DOHH2 (cell line): Measurements from ENCODE around the gene EIF3J.

Experiments used
- H3F3A ChIP-seq: fragments of 200-600 bp; sonication (generic), shearing (Covaris generic); 2 replicates; pipeline ENCODE4 v1.6.0; 2016; ENCODE audit warnings: antibody characterized with exemption, mild to moderate bottlenecking; ENCODE audit not compliant: control insufficient read depth, insufficient read depth
- H3K27ac ChIP-seq: fragments of 200-600 bp; sonication (generic); 2 replicates; pipeline ENCODE4 v1.5.1; 2014; ENCODE audit warnings: low read depth, mild to moderate bottlenecking, low read length, moderate library complexity
- H3K27me3 ChIP-seq: fragments of 200-600 bp; sonication (generic); 2 replicates; pipeline ENCODE4 v1.6.1; 2014; ENCODE audit warnings: mild to moderate bottlenecking, low read length, mixed read lengths; ENCODE audit not compliant: control insufficient read depth
- H3K36me3 ChIP-seq: fragments of 200-600 bp; sonication (generic); 2 replicates; pipeline ENCODE4 v1.6.1; 2014; ENCODE audit warnings: mild to moderate bottlenecking, low read length, moderate library complexity, mixed read lengths; ENCODE audit not compliant: control insufficient read depth
- H3K4me1 ChIP-seq: fragments of 200-600 bp; sonication (generic); 2 replicates; pipeline ENCODE4 v1.6.1; 2014; ENCODE audit warnings: mild to moderate bottlenecking, low read length, mixed read lengths; ENCODE audit not compliant: control insufficient read depth
- H3K4me2 ChIP-seq: fragments of 200-600 bp; sonication (generic); 2 replicates; pipeline ENCODE4 v1.6.0; 2014; ENCODE audit warnings: mild to moderate bottlenecking, low read length, moderate library complexity
- H3K4me3 ChIP-seq: fragments of 200-600 bp; sonication (generic); 2 replicates; pipeline ENCODE4 v1.5.1; 2014; ENCODE audit warnings: mild to moderate bottlenecking, low read length, mixed read lengths
- H3K79me2 ChIP-seq: fragments of 200-600 bp; sonication (generic); 2 replicates; pipeline ENCODE4 v1.6.1; 2014; ENCODE audit warnings: mild to moderate bottlenecking, low read length, mixed read lengths; ENCODE audit not compliant: control insufficient read depth
- H3K9me2 ChIP-seq: fragments of 200-600 bp; sonication (generic); replicated peaks from 2 replicates; pipeline ENCODE4 v1.6.1; 2014; ENCODE audit warnings: mild to moderate bottlenecking, low read length, mixed read lengths; ENCODE audit not compliant: control insufficient read depth
- H3K9me3 ChIP-seq: fragments of 200-600 bp; sonication (generic); 2 replicates; pipeline ENCODE4 v1.6.1; 2014; ENCODE audit warnings: antibody characterized with exemption, low read length, mixed read lengths; ENCODE audit not compliant: control insufficient read depth, insufficient read depth
- H4K20me1 ChIP-seq: fragments of 200-600 bp; sonication (generic); 2 replicates; pipeline ENCODE4 v1.6.0; 2014; ENCODE audit warnings: low read depth, mild to moderate bottlenecking, antibody characterized with exemption, low read length, moderate library complexity; ENCODE audit not compliant: control insufficient read depth, insufficient read depth
- EZH2phosphoT487 ChIP-seq: fragments of 200-600 bp; sonication (generic); IDR thresholded peaks from 2 replicates; pipeline ENCODE4 v1.6.1; 2017; ENCODE audit warnings: borderline replicate concordance, mild to moderate bottlenecking, antibody characterized with exemption, low read length, moderate library complexity, mixed read lengths
- TF ChIP-seq, protein P1 (sequence below): fragments of 200-600 bp; sonication (generic); IDR thresholded peaks from one replicate; pipeline ENCODE4 v1.5.1; 2014; ENCODE audit warnings: antibody characterized with exemption, mild to moderate bottlenecking, low read depth, low read length; ENCODE audit not compliant: poor library complexity, severe bottlenecking

Gene EIF3J

DNA sequence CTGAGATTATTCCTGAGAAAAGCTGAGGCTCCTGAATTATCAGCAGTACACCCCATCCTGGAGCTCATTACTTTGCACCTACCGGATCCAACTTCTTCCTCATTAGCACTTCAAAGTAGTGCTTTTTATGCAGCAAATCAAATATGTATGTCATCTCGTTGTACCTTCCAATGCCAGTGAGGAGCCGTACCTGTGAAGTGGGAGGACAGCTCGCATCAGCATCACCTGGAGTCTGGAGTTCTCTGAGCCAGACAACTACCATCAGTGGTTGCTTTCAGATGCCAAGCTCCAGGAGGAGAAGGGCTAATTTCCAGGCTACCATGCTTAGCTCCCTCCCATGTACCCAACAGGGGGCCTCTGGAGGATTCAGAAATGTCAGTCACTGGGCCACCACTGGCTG, 32.4 kb downstream of the EIF3J start:
- Histone ChIP-seq H3K4me3 (no peak overlapping the region), H3K9me3 (peaks cover 3% of the 10 kb centered on the region; the same call in 1 of the 2 replicates), H3K9me2 (no peaks in the 10 kb centered on the region), H3K27ac (no peak overlapping the region), H3K36me3 (peaks cover 41% of the 10 kb centered on the region), H3K27me3 (no peaks in the 10 kb centered on the region), H3K79me2 (no peaks in the 10 kb centered on the region), H3K4me2 (no peak overlapping the region), H4K20me1 (no peaks in the 10 kb centered on the region), H3F3A (peaks cover 13% of the 10 kb centered on the region), H3K4me1 (no peaks in the 10 kb centered on the region)
- no peak for TF ChIP-seq EZH2phosphoT487
- TF ChIP-seq, protein P1, sequence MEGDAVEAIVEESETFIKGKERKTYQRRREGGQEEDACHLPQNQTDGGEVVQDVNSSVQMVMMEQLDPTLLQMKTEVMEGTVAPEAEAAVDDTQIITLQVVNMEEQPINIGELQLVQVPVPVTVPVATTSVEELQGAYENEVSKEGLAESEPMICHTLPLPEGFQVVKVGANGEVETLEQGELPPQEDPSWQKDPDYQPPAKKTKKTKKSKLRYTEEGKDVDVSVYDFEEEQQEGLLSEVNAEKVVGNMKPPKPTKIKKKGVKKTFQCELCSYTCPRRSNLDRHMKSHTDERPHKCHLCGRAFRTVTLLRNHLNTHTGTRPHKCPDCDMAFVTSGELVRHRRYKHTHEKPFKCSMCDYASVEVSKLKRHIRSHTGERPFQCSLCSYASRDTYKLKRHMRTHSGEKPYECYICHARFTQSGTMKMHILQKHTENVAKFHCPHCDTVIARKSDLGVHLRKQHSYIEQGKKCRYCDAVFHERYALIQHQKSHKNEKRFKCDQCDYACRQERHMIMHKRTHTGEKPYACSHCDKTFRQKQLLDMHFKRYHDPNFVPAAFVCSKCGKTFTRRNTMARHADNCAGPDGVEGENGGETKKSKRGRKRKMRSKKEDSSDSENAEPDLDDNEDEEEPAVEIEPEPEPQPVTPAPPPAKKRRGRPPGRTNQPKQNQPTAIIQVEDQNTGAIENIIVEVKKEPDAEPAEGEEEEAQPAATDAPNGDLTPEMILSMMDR = no peak

DNA sequence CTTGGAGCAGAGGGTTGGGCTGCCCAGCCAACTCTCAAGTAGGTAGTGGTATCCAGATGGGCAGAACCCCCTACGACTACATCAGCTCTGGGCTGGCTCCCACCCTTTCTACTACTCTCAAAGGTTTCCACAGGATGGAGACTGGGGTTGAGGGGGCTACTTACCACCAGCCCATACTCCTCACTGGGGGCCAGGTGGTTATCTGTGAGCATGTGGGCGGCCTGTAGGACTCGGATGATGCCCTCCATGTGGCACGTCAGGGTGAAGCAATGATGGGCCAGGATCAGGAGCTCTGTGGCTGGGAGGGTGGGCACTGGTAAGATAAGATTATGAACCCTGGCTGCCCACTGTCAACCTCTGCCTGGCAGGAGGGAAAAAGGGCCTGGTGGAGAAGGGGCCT, 33.4 kb downstream of the EIF3J start:
- H3K27ac ChIP-seq = no peak overlapping the region
- TF ChIP-seq EZH2phosphoT487 = no peak
- TF ChIP-seq, protein P1 = no peak
- peaks cover 13% of the 10 kb centered on the region for H3F3A ChIP-seq
- no peak overlapping the region for H3K4me2 ChIP-seq
- H3K36me3 ChIP-seq = peaks cover 31% of the 10 kb centered on the region
- no peaks in the 10 kb centered on the region for H3K27me3 ChIP-seq
- H3K9me3 ChIP-seq = no peaks in the 10 kb centered on the region
- H3K4me3 ChIP-seq = no peak overlapping the region
- H4K20me1 ChIP-seq = no peaks in the 10 kb centered on the region
- H3K79me2 ChIP-seq = no peaks in the 10 kb centered on the region
- no peaks in the 10 kb centered on the region for H3K4me1 ChIP-seq
- no peaks in the 10 kb centered on the region for H3K9me2 ChIP-seq

DNA sequence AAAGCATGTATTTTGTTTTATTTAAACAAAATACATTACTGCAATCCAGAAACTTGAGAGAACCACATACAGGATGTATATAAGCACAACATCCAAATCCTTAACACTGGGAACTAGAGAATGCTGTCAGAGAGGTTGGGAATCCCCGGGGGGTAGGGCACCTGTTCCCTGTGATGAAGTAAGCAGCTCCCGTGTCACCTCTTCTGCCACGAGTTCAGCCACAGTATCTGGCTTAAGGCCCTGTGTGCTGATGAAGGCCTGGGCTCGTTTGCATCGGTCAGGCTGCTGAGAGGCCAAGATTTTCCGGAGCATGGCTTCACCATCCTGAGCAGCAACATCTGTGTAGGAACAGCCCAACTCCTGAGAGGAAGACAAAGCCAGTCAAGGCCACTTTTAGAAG, 36.4 kb downstream of the EIF3J start:
- no peak overlapping the region for H3K4me3 ChIP-seq
- H4K20me1 ChIP-seq = no peaks in the 10 kb centered on the region
- peaks cover 3% of the 10 kb centered on the region; the same call in 1 of the 2 replicates for H3F3A ChIP-seq
- H3K9me2 ChIP-seq = no peaks in the 10 kb centered on the region
- no peak for TF ChIP-seq EZH2phosphoT487
- TF ChIP-seq, protein P1 = no peak
- peaks cover 12% of the 10 kb centered on the region for H3K36me3 ChIP-seq
- no peak overlapping the region for H3K27ac ChIP-seq
- H3K4me2 ChIP-seq = no peak overlapping the region
- H3K4me1 ChIP-seq = no peaks in the 10 kb centered on the region
- H3K27me3 ChIP-seq = no peaks in the 10 kb centered on the region
- no peaks in the 10 kb centered on the region for H3K79me2 ChIP-seq
- H3K9me3 ChIP-seq = no peaks in the 10 kb centered on the region

DNA sequence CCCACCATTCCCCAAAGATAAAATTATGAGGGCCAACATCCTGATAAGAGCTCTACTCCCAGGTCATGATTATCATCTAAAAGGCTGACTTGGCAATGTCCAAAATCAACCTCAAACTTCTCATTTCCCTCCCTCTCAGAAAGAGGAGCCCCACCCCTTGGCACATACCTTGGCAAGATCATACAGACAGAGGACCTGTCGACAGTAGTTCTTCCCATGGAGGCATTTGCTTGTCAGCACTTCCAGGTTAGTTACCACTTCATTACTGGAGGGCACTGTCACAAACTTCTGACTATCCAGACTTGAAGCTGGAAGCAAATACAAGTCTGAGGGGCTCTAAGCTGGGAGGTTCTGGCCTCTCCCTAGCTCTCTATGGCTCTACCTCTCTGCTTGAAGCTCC, 37.8 kb downstream of the EIF3J start:
- Histone ChIP-seq H3K36me3 (peaks cover 12% of the 10 kb centered on the region), H3F3A (peaks cover 3% of the 10 kb centered on the region; the same call in 1 of the 2 replicates), H3K4me3 (no peak overlapping the region), H4K20me1 (no peaks in the 10 kb centered on the region), H3K27ac (no peak overlapping the region), H3K79me2 (no peaks in the 10 kb centered on the region), H3K9me3 (no peaks in the 10 kb centered on the region), H3K9me2 (no peaks in the 10 kb centered on the region), H3K27me3 (no peaks in the 10 kb centered on the region), H3K4me2 (no peak overlapping the region), H3K4me1 (no peaks in the 10 kb centered on the region)
- TF ChIP-seq, protein P1 = no peak
- no peak for TF ChIP-seq EZH2phosphoT487
